ENCODE data around the gene CRYL1. TPM values are rescaled to one million over a fixed set of nuclear protein-coding genes. Genes with fewer than 3 reads are reported as not detected.

The CRYL1 gene
- total and polyA plus RNA-seq, 2 of the 8 experiments (the other 6 are each of a cell fraction or from before 2014, with no cell fraction given): 1.9 to 6.4 TPM

GRCh38 chr13:20487927-20488326 lies 37.7 kb downstream of the CRYL1 start:
- Histone ChIP-seq H3K27me3 (replicated peaks in 1 of 4; ENCODE audit: control insufficient read depth in 3 of 4, extremely low read depth in 1 of 4, insufficient read depth in 3 of 4, low read length in 3 of 4) (no peaks in the 10 kb centered on the region), H2BK15ac (ENCODE audit: low read length) (no peak overlapping the region), H4K91ac (replicated peaks; ENCODE audit: insufficient read length, low read length) (no peak overlapping the region), H3K4ac (replicated peaks; ENCODE audit: insufficient read length, low read depth, low read length) (no peak overlapping the region), H3K9me3 (ENCODE audit: insufficient read depth in 2 of 2, low read depth in 1 of 2, low read length in 1 of 2) (no peaks in the 10 kb centered on the region), H3K23ac (ENCODE audit: insufficient read length) (no peak overlapping the region), H3K9ac (replicated peaks in 1 of 4; ENCODE audit: extremely low read depth in 1 of 4, low read depth in 3 of 4, low read length in 3 of 4) (no peak overlapping the region), H3K4me3 (ENCODE audit: extremely low read depth in 1 of 4, insufficient read depth in 2 of 4, low read depth in 3 of 4, low read length in 4 of 4) (no peak overlapping the region), H2BK20ac (ENCODE audit: low read length) (no peak overlapping the region), H3K27ac (ENCODE audit: low read depth, low read length) (no peak overlapping the region), H3K36me3 (ENCODE audit: control insufficient read depth in 2 of 4, insufficient read depth in 4 of 4, low read length in 3 of 4) (no peaks in the 10 kb centered on the region), H3K79me2 (ENCODE audit: control insufficient read depth in 1 of 2, insufficient read depth in 2 of 2, low read length in 2 of 2) (no peaks in the 10 kb centered on the region), H3K23me2 (ENCODE audit: low read depth, low read length) (no peaks in the 10 kb centered on the region), H2BK5ac (ENCODE audit: low read depth, low read length) (no peak overlapping the region), H4K20me1 (replicated peaks in 1 of 2; ENCODE audit: control insufficient read depth in 1 of 2, insufficient read depth in 2 of 2, low read length in 2 of 2) (no peaks in the 10 kb centered on the region), H3K4me2 (ENCODE audit: insufficient read depth in 1 of 2, low read depth in 2 of 2, low read length in 2 of 2) (no peak overlapping the region), H4K5ac (ENCODE audit: insufficient read length, low read depth, low read length) (no peak overlapping the region), H4K8ac (ENCODE audit: extremely low read depth, insufficient read depth, low read length) (no peak overlapping the region), H3K79me1 (ENCODE audit: low read depth, low read length) (no peaks in the 10 kb centered on the region), H2BK120ac (replicated peaks; ENCODE audit: low read depth, low read length) (no peak overlapping the region), H2AFZ (ENCODE audit: low read length) (no peak overlapping the region), H3K18ac (ENCODE audit: extremely low read depth, low read length) (no peak overlapping the region), H3K4me1 (replicated peaks in 1 of 4; ENCODE audit: control insufficient read depth in 3 of 4, insufficient read depth in 4 of 4, low read length in 3 of 4) (no peaks in the 10 kb centered on the region; a peak in 1 of 7 replicates), H2BK12ac (ENCODE audit: low read depth, low read length) (no peak overlapping the region), H3K14ac (ENCODE audit: insufficient read length) (no peak overlapping the region), H3K56ac (replicated peaks; ENCODE audit: insufficient read length, low read depth, low read length) (no peak overlapping the region), H2AK5ac (ENCODE audit: low read depth, low read length) (no peak overlapping the region)
- WGBS, 2 experiments (ENCODE audit: extremely low coverage in 1 of 2, insufficient coverage in 1 of 2, insufficient read length in 1 of 2, insufficient replicate concordance in 2 of 2, low coverage in 1 of 2, low lambda C conversion rate in 2 of 2, missing lambda C conversion rate in 1 of 2): 90% methylated on average over 3 of the region's 3 CpGs; no CpG with 5 or more reads in 1 of the 2 experiments
- TF ChIP-seq CEBPB (IDR thresholded peaks at IDR 0.05; ENCODE audit: low read depth, low read length) (no peak), CTBP2 (IDR thresholded peaks at IDR 0.05; ENCODE audit: borderline replicate concordance, insufficient read depth, insufficient read length, low read length) (no peak), RBBP5 (IDR thresholded peaks at IDR 0.05; ENCODE audit: borderline replicate concordance, low read depth, low read length) (no peak), SIN3A (conservative IDR thresholded peaks at IDR 0.05 in 1 of 2, IDR thresholded peaks at IDR 0.05 in 1 of 2; ENCODE audit: low read depth in 1 of 2, low read length in 2 of 2) (no peak), KDM1A (IDR thresholded peaks at IDR 0.05; ENCODE audit: borderline replicate concordance, low read length) (no peak), HDAC2 (IDR thresholded peaks at IDR 0.05; ENCODE audit: borderline replicate concordance in 1 of 2, low read depth in 2 of 2, low read length in 2 of 2) (no peak), TAF1 (IDR thresholded peaks at IDR 0.05; ENCODE audit: low read depth, low read length) (no peak), JUND (IDR thresholded peaks at IDR 0.05; ENCODE audit: low read length) (no peak), BRCA1 (IDR thresholded peaks at IDR 0.05; ENCODE audit: low read depth, low read length) (no peak), RFX5 (IDR thresholded peaks at IDR 0.05; ENCODE audit: borderline replicate concordance, low read depth, low read length) (no peak)
- DNase-seq (ENCODE audit: low read depth in 1 of 2, low spot score in 2 of 2) (no peak), FAIRE-seq (no peak)
- CTCF ChIA-PET (ENCODE audit: partially characterized antibody): interaction anchor here (0.7 to 3.8 kb wide), 10 partner anchors 11 to 438 kb away, joined by 3 to 23 read pairs (median 4); no protein-coding TSS in a partner anchor
- POLR2A ChIA-PET (ENCODE audit: partially characterized antibody): interaction anchor here (1.5 kb wide), 1 partner anchor 285 kb away, joined by 4 read pairs; no protein-coding TSS in a partner anchor
